Measurements from ENCODE around the gene CFLAR.
A peak's percentile ranks its signal among the peaks of the same experiment; 100 is the strongest.
"Not testable (repeated sequence)": the region's sequence is repeated elsewhere in the genome, so short reads cannot be mapped to it uniquely, and the experiment has no call there.

CFLAR gene

GRCh38 chr2:201116115-201116958 is at the start of gene CFLAR:
CFLAR (plus strand) TSS chr2:201116164; CDS start chr2:201129866, 13,702 bp downstream.
- peak; percentile 22 for DNase-seq

- DNase-seq, result no peak
Observed at GRCh38 chr2:201070948-201071478, 45.0 kb upstream of the CFLAR start.

- peak; percentile 80 for DNase-seq
Observed at GRCh38 chr2:201071479-201072200, 44.3 kb upstream of the CFLAR start, which contains the start of the genes HYCC2 and NDUFB3. HYCC2 (minus strand) TSS chr2:201071671; CDS start chr2:201024009, 47,662 bp downstream. NDUFB3 (plus strand) TSS chr2:201072001; CDS start chr2:201078883, 6,882 bp downstream.

GRCh38 chr2:201072201-201072530 is 43.8 kb upstream of the CFLAR start:
- DNase-seq, result peak; percentile 68

- DNase-seq, result no peak
Observed at GRCh38 chr2:201073071-201073470, 42.9 kb upstream of the CFLAR start.

GRCh38 chr2:201074996-201075395 is 41.0 kb upstream of the CFLAR start:
- no peak for DNase-seq

- DNase-seq, result no peak
Observed at GRCh38 chr2:201084863-201085262, 31.1 kb upstream of the CFLAR start.

- DNase-seq, result no peak
Observed at GRCh38 chr2:201090574-201090973, 25.4 kb upstream of the CFLAR start.

GRCh38 chr2:201093573-201093972 is 22.4 kb upstream of the CFLAR start:
- DNase-seq, result no peak

- no peak for DNase-seq
Observed at GRCh38 chr2:201100497-201100896, 15.5 kb upstream of the CFLAR start.

- no peak for DNase-seq
Observed at GRCh38 chr2:201105759-201106158, 10.2 kb upstream of the CFLAR start.

GRCh38 chr2:201107624-201108023 is 8.3 kb upstream of the CFLAR start:
- no peak for DNase-seq

GRCh38 chr2:201108341-201108740 is 7.6 kb upstream of the CFLAR start:
- DNase-seq, result no peak

GRCh38 chr2:201109186-201109585 is 6.8 kb upstream of the CFLAR start:
- no peak for DNase-seq

- no peak for DNase-seq
Observed at GRCh38 chr2:201110615-201111014, 5.3 kb upstream of the CFLAR start.

- no peak for DNase-seq
Observed at GRCh38 chr2:201111096-201111495, 4.9 kb upstream of the CFLAR start.

GRCh38 chr2:201114350-201114749 is 1.6 kb upstream of the CFLAR start:
- no peak for DNase-seq

GRCh38 chr2:201114846-201115245 is 1.1 kb upstream of the CFLAR start:
- no peak for DNase-seq

GRCh38 chr2:201116959-201117734 is 1.2 kb downstream of the CFLAR start:
- DNase-seq, result no peak

- DNase-seq, result not testable (repeated sequence)
Observed at GRCh38 chr2:201117735-201118094, 1.8 kb downstream of the CFLAR start.

GRCh38 chr2:201118121-201118960 is 2.4 kb downstream of the CFLAR start:
- DNase-seq, result no peak
